Panc1 (cell line): Measurements from ENCODE around the gene CHAF1B. TPM values are rescaled to one million over a fixed set of nuclear protein-coding genes. Genes with fewer than 3 reads are reported as not detected.

Experiments
- ATAC-seq: fragments of 200-7000 bp; cut with Tn5 transposase; 2 replicates; pipeline ENCODE4 v1.9.1; 2020; ENCODE audit warnings: mild to moderate bottlenecking, moderate library complexity
- BruUV-seq: library from RNA; stranded (reverse); fragments of 400-500 nt; replicated peaks from 2 replicates; lab custom pipeline; 2021; lab: Mats Ljungman, UMichigan
- CTCF ChIA-PET: fragments of 300-600 bp; sonication (Branson Sonifier 250); formaldehyde crosslinking; loops from one replicate; lab custom pipeline; 2022; ENCODE audit warnings: antibody characterized with exemption; lab: Charles Lee
- POLR2A ChIA-PET: fragments of 300-600 bp; sonication (Branson Sonifier 250); formaldehyde crosslinking; loops from one replicate; lab custom pipeline; 2022; ENCODE audit warnings: antibody characterized with exemption; lab: Charles Lee
- DNase-seq: peaks from one replicate; pipeline ENCODE4 v3.0.0-alpha.2; 2010; ENCODE audit warnings: low read depth, low spot score
- H3K27ac ChIP-seq: 2 replicates; pipeline ENCODE4 v1.5.1; 2011; ENCODE audit warnings: mild to moderate bottlenecking, low read length, inconsistent platforms
- H3K27me3 ChIP-seq: fragments of 200-500 bp; sonication (Bioruptor generic); 2 replicates; pipeline ENCODE4 v1.6.0; 2014; ENCODE audit warnings: low read length, inconsistent platforms; ENCODE audit not compliant: control insufficient read depth, insufficient read depth
- H3K36me3 ChIP-seq: fragments of 200-500 bp; sonication (Bioruptor generic); 2 replicates; pipeline ENCODE4 v1.5.1; 2014; ENCODE audit warnings: inconsistent platforms, mild to moderate bottlenecking, low read length, moderate library complexity; ENCODE audit not compliant: control insufficient read depth, insufficient read depth
- H3K4me1 ChIP-seq: 2 replicates; pipeline ENCODE4 v1.5.1; 2011; ENCODE audit warnings: inconsistent platforms, mild to moderate bottlenecking, low read length, moderate library complexity; ENCODE audit not compliant: control insufficient read depth, insufficient read depth
- H3K4me3 ChIP-seq, 2 experiments: 2 replicates each; pipeline ENCODE4 v1.5.1; 2011 to 2012; ENCODE audit warnings: low read depth in 2 of 2, low read length in 2 of 2, mild to moderate bottlenecking in 2 of 2, inconsistent platforms in 1 of 2, moderate library complexity in 1 of 2
- H3K9me3 ChIP-seq: fragments of 200-500 bp; sonication (Bioruptor generic); 2 replicates; pipeline ENCODE4 v1.5.1; 2014; ENCODE audit warnings: low read depth, mild to moderate bottlenecking, inconsistent platforms, low read length, moderate library complexity; ENCODE audit not compliant: control insufficient read depth, insufficient read depth
- CTCF ChIP-seq: fragments of 450-650 bp; IDR thresholded peaks from 2 replicates; pipeline ENCODE4 v1.5.1; 2017; ENCODE audit warnings: mild to moderate bottlenecking
- POLR2AphosphoS5 ChIP-seq: IDR thresholded peaks from 2 replicates; pipeline ENCODE4 v1.6.1; 2012; ENCODE audit warnings: mild to moderate bottlenecking, low read depth, low read length, moderate library complexity
- REST ChIP-seq, 2 experiments: IDR thresholded peaks; 2 replicates each; pipeline ENCODE4 v1.6.1; 2011 to 2012; ENCODE audit warnings: low read depth in 2 of 2, control low read depth in 1 of 2, low read length in 1 of 2, mild to moderate bottlenecking in 1 of 2, moderate library complexity in 1 of 2; ENCODE audit not compliant: insufficient read depth in 1 of 2
- SIN3A ChIP-seq: IDR thresholded peaks from 2 replicates; pipeline ENCODE4 v1.6.1; 2012; ENCODE audit warnings: low read depth, mild to moderate bottlenecking, low read length, moderate library complexity, borderline replicate concordance; ENCODE audit not compliant: insufficient read depth
- TCF7L2 ChIP-seq: IDR thresholded peaks from 2 replicates; pipeline ENCODE4 v1.6.1; 2011; ENCODE audit warnings: mild to moderate bottlenecking, low read depth, low read length, inconsistent platforms
- in situ Hi-C: cut with HindIII; loops from 2 replicates; pipeline ENCODE4 v1.10.0; 2016; ENCODE audit warnings: low sequenced_read_pairs, low pct_unique_long_range_greater_than_20kb
- intact Hi-C: fragments of 100-400 bp; cut with micrococcal nuclease; formaldehyde crosslinking; loops from one replicate; pipeline ENCODE4 v1.10.0; 2022; ENCODE audit not compliant: unreplicated experiment
- total RNA-seq: library from RNA; stranded (reverse); gene quantifications from one replicate; pipeline ENCODE4 v1.2.1, GENCODE V29; 2021; ENCODE audit not compliant: unreplicated experiment

The CHAF1B gene
- total RNA-seq, 1 experiment from 2014 or later, result 18.4 TPM

GRCh38 chr21:36461918-36462486 lies 76.8 kb downstream of the CHAF1B start:
- DNase-seq (no peak), ATAC-seq (no peak)
- in situ Hi-C loops (no loop called here), intact Hi-C loops (no loop called here)
- no peaks in the 10 kb centered on the region; the same call in 1 of the 2 replicates for H3K4me1 ChIP-seq
- BruUV-seq, result no TSS peak
- ChIA-PET POLR2A (no interaction called here), CTCF (no interaction called here)
- H3K4me3 ChIP-seq, result no peak overlapping the region
- no peaks in the 10 kb centered on the region for H3K9me3 ChIP-seq
- H3K27me3 ChIP-seq, result no peaks in the 10 kb centered on the region
- no peak overlapping the region for H3K27ac ChIP-seq
- TF ChIP-seq SIN3A (no peak), CTCF (no peak), POLR2AphosphoS5 (no peak), TCF7L2 (no peak), REST (IDR thresholded peaks at IDR 0.05; ENCODE audit: insufficient read depth in 1 of 2, low read depth in 2 of 2, low read length in 1 of 2) (no peak)
- no peaks in the 10 kb centered on the region for H3K36me3 ChIP-seq

DNA sequence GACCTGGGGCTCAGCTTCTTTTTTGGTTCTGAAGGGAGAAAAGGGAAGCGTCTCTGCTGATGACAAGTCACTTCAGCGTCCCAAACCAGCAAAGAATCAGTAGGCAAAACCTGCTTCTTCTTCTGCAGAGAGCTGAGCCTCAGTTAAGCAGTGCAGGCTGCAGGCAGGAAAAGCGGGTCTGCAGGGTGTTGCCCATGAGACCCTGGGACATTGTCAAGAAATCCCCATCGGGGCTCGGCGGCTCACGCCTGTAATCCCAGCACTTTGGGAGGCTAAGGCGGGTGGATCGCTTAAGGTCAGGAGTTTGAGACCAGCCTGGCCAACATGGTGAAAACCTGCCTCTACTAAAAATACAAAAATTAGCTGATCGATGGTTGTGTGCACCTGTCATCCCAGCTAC lies 78.0 kb downstream of the CHAF1B start:
- no peak for ATAC-seq
- in situ Hi-C loops (no loop called here), intact Hi-C loops (no loop called here)
- Histone ChIP-seq H3K9me3 (no peaks in the 10 kb centered on the region), H3K4me1 (no peaks in the 10 kb centered on the region; the same call in 1 of the 2 replicates), H3K27ac (no peak overlapping the region), H3K36me3 (no peaks in the 10 kb centered on the region), H3K27me3 (no peaks in the 10 kb centered on the region), H3K4me3 (no peak overlapping the region)
- DNase-seq, result no peak
- no peak for TF ChIP-seq POLR2AphosphoS5
- TF ChIP-seq REST (IDR thresholded peaks at IDR 0.05; ENCODE audit: insufficient read depth in 1 of 2, low read depth in 2 of 2, low read length in 1 of 2), result no peak
- TF ChIP-seq TCF7L2, result no peak
- TF ChIP-seq SIN3A, result no peak
- no peak for TF ChIP-seq CTCF
- ChIA-PET CTCF (no interaction called here), POLR2A (no interaction called here)
- no TSS peak for BruUV-seq
